Choroid plexus epithelial cell (primary cell): ENCODE measurements around the gene TMEM97.

Source experiments
- DNase-seq: peaks from one replicate; pipeline ENCODE4 v3.0.0-alpha.2; 2010; ENCODE audit warnings: low read depth
- H3K4me3 ChIP-seq: 2 replicates; pipeline ENCODE4 v1.5.1; 2011; ENCODE audit warnings: low read depth, mild to moderate bottlenecking, control low read depth, low read length, moderate library complexity
- CTCF ChIP-seq: conservative IDR thresholded peaks from 2 replicates; pipeline ENCODE4 v1.5.1; 2011; ENCODE audit warnings: low read depth, mild to moderate bottlenecking, control low read depth, inconsistent platforms, low read length, moderate library complexity

Gene TMEM97

GRCh38 chr17:28317099-28317965 is 1.7 kb upstream of the TMEM97 start:
- TF ChIP-seq CTCF, result no peak
- no peak for DNase-seq
- no peak overlapping the region for H3K4me3 ChIP-seq

GRCh38 chr17:28317966-28318758 is 838 bp upstream of the TMEM97 start:
- DNase-seq, result no peak
- no peak for TF ChIP-seq CTCF

GRCh38 chr17:28319598-28319935 is 567 bp downstream of the TMEM97 start:
- no peak for DNase-seq
- no peak for TF ChIP-seq CTCF
- H3K4me3 ChIP-seq, result peak overlapping the region; percentile 79

More at GRCh38 chr17:28317966-28318758, 838 bp upstream of the TMEM97 start:
- H3K4me3 ChIP-seq, result peak overlapping the region; percentile 79

GRCh38 chr17:28320215-28321061 is 1.4 kb downstream of the TMEM97 start:
- no peak overlapping the region for H3K4me3 ChIP-seq
- no peak for TF ChIP-seq CTCF
- DNase-seq, result no peak

GRCh38 chr17:28324267-28324745 is 5.3 kb downstream of the TMEM97 start:
- TF ChIP-seq CTCF, result no peak
- DNase-seq, result no peak
- H3K4me3 ChIP-seq, result no peak overlapping the region

GRCh38 chr17:28324781-28325180 is 5.8 kb downstream of the TMEM97 start:
- no peak for TF ChIP-seq CTCF
- no peak overlapping the region for H3K4me3 ChIP-seq
- no peak for DNase-seq
